WTC11 (cell line): ENCODE results near the gene BLOC1S1. TPM values are rescaled to one million over a fixed set of nuclear protein-coding genes. Genes with fewer than 3 reads are reported as not detected.

Experiments used
- ATAC-seq: fragments of 200-7000 bp; cut with Tn5 transposase; 2 replicates; pipeline ENCODE4 v1.10.0; 2021; ENCODE audit warnings: mild to moderate bottlenecking, moderate library complexity
- CTCF ChIA-PET: fragments of 300-600 bp; sonication (Branson Sonifier 250); formaldehyde crosslinking; loops from one replicate; lab custom pipeline; 2021; ENCODE audit warnings: antibody characterized with exemption; lab: Charles Lee
- POLR2A ChIA-PET: fragments of 350-600 bp; sonication (Branson Sonifier 250); formaldehyde crosslinking; loops from one replicate; lab custom pipeline; 2021; ENCODE audit warnings: antibody characterized with exemption; lab: Charles Lee
- DNase-seq: peaks from one replicate; pipeline ENCODE4 v3.0.0; 2021; ENCODE audit warnings: low spot score
- H3K27ac Mint-ChIP-seq: 2 replicates; pipeline ENCODE4 v1.8.0; 2021; ENCODE audit warnings: mixed read lengths
- H3K27me3 Mint-ChIP-seq: 2 replicates; pipeline ENCODE4 v1.8.0; 2021; ENCODE audit warnings: low read depth, mild to moderate bottlenecking, moderate library complexity, mixed read lengths
- H3K36me3 Mint-ChIP-seq: 2 replicates; pipeline ENCODE4 v1.8.0; 2021; ENCODE audit warnings: mixed read lengths
- H3K4me1 Mint-ChIP-seq: 2 replicates; pipeline ENCODE4 v1.8.0; 2022; ENCODE audit warnings: mixed read lengths
- H3K4me3 Mint-ChIP-seq: 2 replicates; pipeline ENCODE4 v1.8.0; 2021; ENCODE audit warnings: mild to moderate bottlenecking, moderate library complexity, mixed read lengths
- H3K9me3 Mint-ChIP-seq: 2 replicates; pipeline ENCODE4 v1.8.0; 2021; ENCODE audit warnings: mixed read lengths
- CREB1 ChIP-seq: sonication (generic); formaldehyde crosslinking; IDR thresholded peaks from 2 replicates; pipeline ENCODE4 v1.8.0; 2023; ENCODE audit warnings: mild to moderate bottlenecking, missing genetic modification reagents
- EMX1 ChIP-seq: fragments of 250-450 bp; sonication (Bioruptor Pico); IDR thresholded peaks from 2 replicates; pipeline ENCODE4 v1.8.0; 2021; ENCODE audit warnings: mild to moderate bottlenecking
- FOXJ3 ChIP-seq: sonication (generic); formaldehyde crosslinking; IDR thresholded peaks from 2 replicates; pipeline ENCODE4 v1.9.0; 2021; ENCODE audit warnings: missing genetic modification reagents, mild to moderate bottlenecking, borderline replicate concordance
- GTF2I ChIP-seq: fragments of 250-450 bp; sonication (Bioruptor Pico); conservative IDR thresholded peaks from 2 replicates; pipeline ENCODE4 v1.4.0; 2021; ENCODE audit warnings: mild to moderate bottlenecking
- NFYB ChIP-seq: sonication (generic); formaldehyde crosslinking; conservative IDR thresholded peaks from 2 replicates; pipeline ENCODE4 v1.8.0; 2022; ENCODE audit warnings: low read depth, missing genetic modification reagents
- NR1H2 ChIP-seq: sonication (generic); formaldehyde crosslinking; IDR thresholded peaks from 2 replicates; pipeline ENCODE4 v1.9.0; 2021; ENCODE audit warnings: mild to moderate bottlenecking, moderate library complexity, missing genetic modification reagents
- TEAD4 ChIP-seq: sonication (generic); formaldehyde crosslinking; IDR thresholded peaks from 2 replicates; pipeline ENCODE4 v1.8.0; 2022; ENCODE audit warnings: mild to moderate bottlenecking, missing genetic modification reagents
- ZBTB21 ChIP-seq: sonication (generic); formaldehyde crosslinking; IDR thresholded peaks from 2 replicates; pipeline ENCODE4 v1.8.1; 2023; ENCODE audit warnings: mild to moderate bottlenecking, missing genetic modification reagents, borderline replicate concordance
- ZNF121 ChIP-seq: sonication (generic); formaldehyde crosslinking; IDR thresholded peaks from 2 replicates; pipeline ENCODE4 v1.8.0; 2023; ENCODE audit warnings: missing genetic modification reagents
- ZNF138 ChIP-seq: sonication (generic); formaldehyde crosslinking; conservative IDR thresholded peaks from 2 replicates; pipeline ENCODE4 v1.8.1; 2022; ENCODE audit warnings: mild to moderate bottlenecking, moderate library complexity, missing genetic modification reagents
- ZNF396 ChIP-seq: fragments of 250-450 bp; sonication (Bioruptor Pico); IDR thresholded peaks from 2 replicates; pipeline ENCODE4 v1.8.0; 2021; ENCODE audit warnings: mild to moderate bottlenecking, moderate library complexity, borderline replicate concordance
- total RNA-seq: library from RNA; stranded (reverse); gene quantifications from 3 replicates; pipeline ENCODE4 v1.2.3, GENCODE V29; 2021
- TF ChIP-seq, protein P1 (sequence below): sonication (generic); formaldehyde crosslinking; IDR thresholded peaks from 2 replicates; pipeline ENCODE4 v1.8.1; 2023; ENCODE audit warnings: mild to moderate bottlenecking, missing genetic modification reagents, moderate library complexity
- TF ChIP-seq, protein P2 (sequence below): sonication (generic); formaldehyde crosslinking; IDR thresholded peaks from 2 replicates; pipeline ENCODE4 v1.8.0; 2022; ENCODE audit warnings: mild to moderate bottlenecking, missing genetic modification reagents
- TF ChIP-seq, protein P3 (sequence below): fragments of 250-450 bp; sonication (Bioruptor Pico); IDR thresholded peaks from 2 replicates; pipeline ENCODE4 v2.1.2; 2022; ENCODE audit warnings: mild to moderate bottlenecking, moderate library complexity
- TF ChIP-seq, protein P4 (sequence below): sonication (generic); formaldehyde crosslinking; IDR thresholded peaks from 2 replicates; pipeline ENCODE4 v1.8.1; 2022; ENCODE audit warnings: low read depth, missing genetic modification reagents, borderline replicate concordance

Gene BLOC1S1
- total RNA-seq, 1 experiment from 2014 or later, result 81.9 TPM

DNA sequence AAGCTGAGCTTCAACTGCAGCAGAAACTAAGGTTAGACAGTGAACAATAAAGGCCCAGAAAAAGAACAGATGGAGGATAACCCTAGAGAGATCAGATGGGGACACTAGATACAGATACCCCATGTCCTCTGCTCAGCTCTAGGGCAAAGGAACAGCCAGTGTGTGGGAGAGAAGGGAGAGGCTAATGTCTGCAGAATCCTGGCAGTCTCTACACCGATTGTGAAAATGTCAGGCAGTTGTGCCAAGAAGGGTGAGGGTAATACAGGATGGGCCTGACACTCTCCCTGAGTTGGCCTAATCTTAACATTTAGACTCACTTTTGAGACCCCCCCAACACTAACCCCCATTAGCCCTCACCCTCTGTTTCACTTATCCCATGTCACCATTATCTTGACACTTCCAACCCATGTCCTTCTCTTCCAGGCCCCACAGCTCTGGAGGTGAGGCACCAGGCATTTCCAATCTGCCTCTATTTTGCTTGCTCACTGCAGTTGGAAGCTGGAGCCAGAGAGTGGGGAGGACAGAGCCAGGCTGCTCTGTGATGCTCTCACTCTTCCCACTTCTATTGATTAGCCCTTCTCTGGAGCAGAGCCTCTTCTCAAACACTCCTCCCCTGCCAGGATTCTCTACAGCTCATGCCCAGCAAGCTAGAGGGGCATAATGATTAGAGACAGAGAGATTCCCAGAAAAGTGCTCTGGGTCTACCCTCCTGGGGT lies 3.0 kb upstream of the BLOC1S1 start:
- CTCF ChIA-PET, result interaction anchor here (1.5 to 1.6 kb wide), 2 partner anchors 12 to 24 kb away, joined by 4 to 7 read pairs; no protein-coding TSS in a partner anchor
- Mint-ChIP-seq H3K36me3 (no peaks in the 10 kb centered on the region), H3K4me3 (no peak overlapping the region), H3K4me1 (peaks cover 35% of the 10 kb centered on the region)
- TF ChIP-seq, protein P1, sequence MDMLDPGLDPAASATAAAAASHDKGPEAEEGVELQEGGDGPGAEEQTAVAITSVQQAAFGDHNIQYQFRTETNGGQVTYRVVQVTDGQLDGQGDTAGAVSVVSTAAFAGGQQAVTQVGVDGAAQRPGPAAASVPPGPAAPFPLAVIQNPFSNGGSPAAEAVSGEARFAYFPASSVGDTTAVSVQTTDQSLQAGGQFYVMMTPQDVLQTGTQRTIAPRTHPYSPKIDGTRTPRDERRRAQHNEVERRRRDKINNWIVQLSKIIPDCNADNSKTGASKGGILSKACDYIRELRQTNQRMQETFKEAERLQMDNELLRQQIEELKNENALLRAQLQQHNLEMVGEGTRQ, result no peak
- no peak for TF ChIP-seq CREB1
- TF ChIP-seq NR1H2 (CRISPR knock-in tag), result no peak
- no peak for TF ChIP-seq NFYB (CRISPR knock-in tag)
- TF ChIP-seq EMX1 (CRISPR knock-in tag), result no peak
- no peak for TF ChIP-seq GTF2I (CRISPR knock-in tag)
- TF ChIP-seq, protein P2, sequence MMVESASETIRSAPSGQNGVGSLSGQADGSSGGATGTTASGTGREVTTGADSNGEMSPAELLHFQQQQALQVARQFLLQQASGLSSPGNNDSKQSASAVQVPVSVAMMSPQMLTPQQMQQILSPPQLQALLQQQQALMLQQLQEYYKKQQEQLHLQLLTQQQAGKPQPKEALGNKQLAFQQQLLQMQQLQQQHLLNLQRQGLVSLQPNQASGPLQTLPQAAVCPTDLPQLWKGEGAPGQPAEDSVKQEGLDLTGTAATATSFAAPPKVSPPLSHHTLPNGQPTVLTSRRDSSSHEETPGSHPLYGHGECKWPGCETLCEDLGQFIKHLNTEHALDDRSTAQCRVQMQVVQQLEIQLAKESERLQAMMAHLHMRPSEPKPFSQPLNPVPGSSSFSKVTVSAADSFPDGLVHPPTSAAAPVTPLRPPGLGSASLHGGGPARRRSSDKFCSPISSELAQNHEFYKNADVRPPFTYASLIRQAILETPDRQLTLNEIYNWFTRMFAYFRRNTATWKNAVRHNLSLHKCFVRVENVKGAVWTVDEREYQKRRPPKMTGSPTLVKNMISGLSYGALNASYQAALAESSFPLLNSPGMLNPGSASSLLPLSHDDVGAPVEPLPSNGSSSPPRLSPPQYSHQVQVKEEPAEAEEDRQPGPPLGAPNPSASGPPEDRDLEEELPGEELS, result no peak
- TF ChIP-seq ZNF396 (CRISPR knock-in tag), result no peak
- TF ChIP-seq, protein P3, sequence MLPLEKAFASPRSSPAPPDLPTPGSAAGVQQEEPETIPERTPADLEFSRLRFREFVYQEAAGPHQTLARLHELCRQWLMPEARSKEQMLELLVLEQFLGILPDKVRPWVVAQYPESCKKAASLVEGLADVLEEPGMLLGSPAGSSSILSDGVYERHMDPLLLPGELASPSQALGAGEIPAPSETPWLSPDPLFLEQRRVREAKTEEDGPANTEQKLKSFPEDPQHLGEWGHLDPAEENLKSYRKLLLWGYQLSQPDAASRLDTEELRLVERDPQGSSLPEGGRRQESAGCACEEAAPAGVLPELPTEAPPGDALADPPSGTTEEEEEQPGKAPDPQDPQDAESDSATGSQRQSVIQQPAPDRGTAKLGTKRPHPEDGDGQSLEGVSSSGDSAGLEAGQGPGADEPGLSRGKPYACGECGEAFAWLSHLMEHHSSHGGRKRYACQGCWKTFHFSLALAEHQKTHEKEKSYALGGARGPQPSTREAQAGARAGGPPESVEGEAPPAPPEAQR (CRISPR knock-in tag), result no peak
- TF ChIP-seq ZNF138 (CRISPR knock-in tag), result no peak
- no peak for TF ChIP-seq FOXJ3 (CRISPR knock-in tag)
- TF ChIP-seq, protein P4, sequence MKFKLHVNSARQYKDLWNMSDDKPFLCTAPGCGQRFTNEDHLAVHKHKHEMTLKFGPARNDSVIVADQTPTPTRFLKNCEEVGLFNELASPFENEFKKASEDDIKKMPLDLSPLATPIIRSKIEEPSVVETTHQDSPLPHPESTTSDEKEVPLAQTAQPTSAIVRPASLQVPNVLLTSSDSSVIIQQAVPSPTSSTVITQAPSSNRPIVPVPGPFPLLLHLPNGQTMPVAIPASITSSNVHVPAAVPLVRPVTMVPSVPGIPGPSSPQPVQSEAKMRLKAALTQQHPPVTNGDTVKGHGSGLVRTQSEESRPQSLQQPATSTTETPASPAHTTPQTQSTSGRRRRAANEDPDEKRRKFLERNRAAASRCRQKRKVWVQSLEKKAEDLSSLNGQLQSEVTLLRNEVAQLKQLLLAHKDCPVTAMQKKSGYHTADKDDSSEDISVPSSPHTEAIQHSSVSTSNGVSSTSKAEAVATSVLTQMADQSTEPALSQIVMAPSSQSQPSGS (CRISPR knock-in tag), result no peak
- TF ChIP-seq ZBTB21, result no peak
- TF ChIP-seq, all 79 proteins: peak for 0
- no peak overlapping the region for H3K27ac Mint-ChIP-seq
- no peak for ATAC-seq
- DNase-seq, result no peak
- POLR2A ChIA-PET, result no interaction called here
- H3K9me3 Mint-ChIP-seq, result no peaks in the 10 kb centered on the region
- H3K27me3 Mint-ChIP-seq, result peaks cover 47% of the 10 kb centered on the region

DNA sequence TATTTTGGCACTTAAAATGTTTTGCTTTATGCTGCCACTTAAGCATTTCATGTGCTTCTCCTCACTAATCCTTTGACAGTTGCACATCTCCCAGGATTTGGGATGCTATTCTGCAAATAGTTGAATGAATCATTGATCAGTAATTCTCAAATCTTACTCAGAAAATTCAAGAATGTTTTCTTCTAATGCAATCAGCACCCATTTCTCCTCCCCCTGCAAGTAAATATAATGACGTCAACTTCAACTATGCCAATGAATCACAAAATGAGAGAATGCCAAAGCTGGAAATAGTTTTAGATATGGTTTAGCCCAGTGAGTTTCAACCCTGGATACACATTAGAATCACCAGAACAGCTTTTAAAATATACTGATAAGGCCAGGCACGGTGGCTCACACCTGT lies 2.1 kb upstream of the BLOC1S1 start:
- H3K27ac Mint-ChIP-seq, result no peak overlapping the region
- no peaks in the 10 kb centered on the region for H3K9me3 Mint-ChIP-seq
- TF ChIP-seq TEAD4 (CRISPR knock-in tag) (no peak), ZNF121 (no peak)
- TF ChIP-seq, protein P1, result no peak
- no peaks in the 10 kb centered on the region for H3K36me3 Mint-ChIP-seq
- H3K4me3 Mint-ChIP-seq, result no peak overlapping the region
- CTCF ChIA-PET, result no interaction called here
- peaks cover 39% of the 10 kb centered on the region for H3K4me1 Mint-ChIP-seq
- DNase-seq (no peak), ATAC-seq (no peak)
- POLR2A ChIA-PET, result no interaction called here
- H3K27me3 Mint-ChIP-seq, result peaks cover 44% of the 10 kb centered on the region
